Measurements from ENCODE around the gene NCK2.

GRCh38 chr2:105873281-105873680 is 128.6 kb downstream of the NCK2 start:
- TF ChIP-seq CTCF (IDR thresholded peaks at IDR 0.05) (no peak), POLR2A (IDR thresholded peaks at IDR 0.05; ENCODE audit: low read depth) (no peak), POLR2AphosphoS5 (IDR thresholded peaks at IDR 0.05) (no peak), EP300 (IDR thresholded peaks at IDR 0.05) (no peak)
